ENCODE results near the gene COBL. TPM values are rescaled to one million over a fixed set of nuclear protein-coding genes. Genes with fewer than 3 reads are reported as not detected.

Gene COBL
- total RNA-seq, 1 experiment from 2014 or later: 0.39 TPM

DNA sequence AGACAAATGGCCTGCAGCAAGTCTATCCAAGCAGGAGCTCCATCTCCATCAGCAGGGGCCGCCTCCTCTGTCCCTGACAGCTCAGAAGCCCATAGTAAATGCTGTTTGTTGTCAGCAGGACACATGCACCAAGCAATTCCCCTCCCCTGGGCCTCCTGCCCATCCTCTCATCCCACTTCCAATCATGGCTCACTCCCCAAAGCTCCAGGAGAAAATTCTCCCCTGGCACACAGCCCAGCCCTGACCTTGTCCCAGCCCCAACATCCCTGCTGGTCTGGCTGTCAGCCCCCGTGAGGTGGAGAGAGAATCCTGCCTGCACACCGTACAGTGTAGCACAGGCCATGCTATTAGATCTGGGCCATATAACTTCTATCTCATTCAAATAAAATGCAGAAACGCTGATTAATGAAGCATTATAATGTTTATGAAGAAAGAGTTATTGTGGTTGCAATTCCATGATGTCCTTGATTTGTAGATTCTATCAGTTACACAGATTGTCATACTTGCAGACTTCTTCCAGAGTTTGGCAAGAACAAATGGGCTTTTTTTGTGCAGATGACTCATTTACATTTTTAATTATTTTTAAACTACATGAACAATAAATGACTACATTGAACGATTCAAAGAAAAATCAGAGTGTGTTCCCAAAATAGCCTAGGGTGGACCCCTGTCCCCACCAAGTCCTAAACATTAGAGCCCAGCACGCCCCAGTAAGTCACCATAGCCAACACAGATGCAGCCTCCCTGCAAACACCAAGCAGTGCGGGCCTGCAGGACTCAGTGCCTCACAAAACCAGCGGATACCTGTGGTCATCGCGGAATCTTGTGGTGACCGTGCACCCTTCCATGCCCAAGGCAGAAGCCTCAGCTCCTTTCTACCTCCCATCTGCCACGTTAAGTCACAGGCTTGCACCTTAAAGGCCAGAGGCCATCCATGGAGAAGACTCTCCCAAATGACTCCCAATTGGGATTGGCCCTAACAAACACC is 70.1 kb downstream of the COBL start:
- POLR2A ChIA-PET: no interaction called here
- Histone ChIP-seq H3K27me3 (ENCODE audit: control insufficient read depth, insufficient read depth, low read length) (no peaks in the 10 kb centered on the region), H3K36me3 (ENCODE audit: control insufficient read depth, insufficient read depth, low read length) (no peaks in the 10 kb centered on the region), H3K4me1 (ENCODE audit: control insufficient read depth, insufficient read depth, low read length) (no peaks in the 10 kb centered on the region), H3K4me3 (ENCODE audit: low read depth in 2 of 2, low read length in 2 of 2) (no peak overlapping the region), H3K27ac (ENCODE audit: low read length) (no peak overlapping the region), H3K9me3 (ENCODE audit: control insufficient read depth, insufficient read depth, low read depth, low read length) (no peaks in the 10 kb centered on the region)
- TF ChIP-seq TCF7L2 (IDR thresholded peaks at IDR 0.05; ENCODE audit: low read depth, low read length): no peak
- TF ChIP-seq, protein P1, sequence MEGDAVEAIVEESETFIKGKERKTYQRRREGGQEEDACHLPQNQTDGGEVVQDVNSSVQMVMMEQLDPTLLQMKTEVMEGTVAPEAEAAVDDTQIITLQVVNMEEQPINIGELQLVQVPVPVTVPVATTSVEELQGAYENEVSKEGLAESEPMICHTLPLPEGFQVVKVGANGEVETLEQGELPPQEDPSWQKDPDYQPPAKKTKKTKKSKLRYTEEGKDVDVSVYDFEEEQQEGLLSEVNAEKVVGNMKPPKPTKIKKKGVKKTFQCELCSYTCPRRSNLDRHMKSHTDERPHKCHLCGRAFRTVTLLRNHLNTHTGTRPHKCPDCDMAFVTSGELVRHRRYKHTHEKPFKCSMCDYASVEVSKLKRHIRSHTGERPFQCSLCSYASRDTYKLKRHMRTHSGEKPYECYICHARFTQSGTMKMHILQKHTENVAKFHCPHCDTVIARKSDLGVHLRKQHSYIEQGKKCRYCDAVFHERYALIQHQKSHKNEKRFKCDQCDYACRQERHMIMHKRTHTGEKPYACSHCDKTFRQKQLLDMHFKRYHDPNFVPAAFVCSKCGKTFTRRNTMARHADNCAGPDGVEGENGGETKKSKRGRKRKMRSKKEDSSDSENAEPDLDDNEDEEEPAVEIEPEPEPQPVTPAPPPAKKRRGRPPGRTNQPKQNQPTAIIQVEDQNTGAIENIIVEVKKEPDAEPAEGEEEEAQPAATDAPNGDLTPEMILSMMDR (IDR thresholded peaks at IDR 0.05): no peak
- TF ChIP-seq, protein P2, sequence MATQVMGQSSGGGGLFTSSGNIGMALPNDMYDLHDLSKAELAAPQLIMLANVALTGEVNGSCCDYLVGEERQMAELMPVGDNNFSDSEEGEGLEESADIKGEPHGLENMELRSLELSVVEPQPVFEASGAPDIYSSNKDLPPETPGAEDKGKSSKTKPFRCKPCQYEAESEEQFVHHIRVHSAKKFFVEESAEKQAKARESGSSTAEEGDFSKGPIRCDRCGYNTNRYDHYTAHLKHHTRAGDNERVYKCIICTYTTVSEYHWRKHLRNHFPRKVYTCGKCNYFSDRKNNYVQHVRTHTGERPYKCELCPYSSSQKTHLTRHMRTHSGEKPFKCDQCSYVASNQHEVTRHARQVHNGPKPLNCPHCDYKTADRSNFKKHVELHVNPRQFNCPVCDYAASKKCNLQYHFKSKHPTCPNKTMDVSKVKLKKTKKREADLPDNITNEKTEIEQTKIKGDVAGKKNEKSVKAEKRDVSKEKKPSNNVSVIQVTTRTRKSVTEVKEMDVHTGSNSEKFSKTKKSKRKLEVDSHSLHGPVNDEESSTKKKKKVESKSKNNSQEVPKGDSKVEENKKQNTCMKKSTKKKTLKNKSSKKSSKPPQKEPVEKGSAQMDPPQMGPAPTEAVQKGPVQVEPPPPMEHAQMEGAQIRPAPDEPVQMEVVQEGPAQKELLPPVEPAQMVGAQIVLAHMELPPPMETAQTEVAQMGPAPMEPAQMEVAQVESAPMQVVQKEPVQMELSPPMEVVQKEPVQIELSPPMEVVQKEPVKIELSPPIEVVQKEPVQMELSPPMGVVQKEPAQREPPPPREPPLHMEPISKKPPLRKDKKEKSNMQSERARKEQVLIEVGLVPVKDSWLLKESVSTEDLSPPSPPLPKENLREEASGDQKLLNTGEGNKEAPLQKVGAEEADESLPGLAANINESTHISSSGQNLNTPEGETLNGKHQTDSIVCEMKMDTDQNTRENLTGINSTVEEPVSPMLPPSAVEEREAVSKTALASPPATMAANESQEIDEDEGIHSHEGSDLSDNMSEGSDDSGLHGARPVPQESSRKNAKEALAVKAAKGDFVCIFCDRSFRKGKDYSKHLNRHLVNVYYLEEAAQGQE (IDR thresholded peaks at IDR 0.05; ENCODE audit: insufficient read depth in 1 of 2, low read depth in 2 of 2, low read length in 1 of 2): no peak
- TF ChIP-seq POLR2AphosphoS5 (IDR thresholded peaks at IDR 0.05; ENCODE audit: low read depth, low read length): no peak
- DNase-seq (ENCODE audit: low read depth, low spot score) (no peak), ATAC-seq (no peak)
- intact Hi-C loops (cut with micrococcal nuclease; ENCODE audit: unreplicated experiment) (no loop called here), in situ Hi-C loops (cut with HindIII; ENCODE audit: low pct_unique_long_range_greater_than_20kb, low sequenced_read_pairs) (no loop called here)
- no TSS peak for BruUV-seq (replicated peaks)
- CTCF ChIA-PET: no interaction called here

DNA sequence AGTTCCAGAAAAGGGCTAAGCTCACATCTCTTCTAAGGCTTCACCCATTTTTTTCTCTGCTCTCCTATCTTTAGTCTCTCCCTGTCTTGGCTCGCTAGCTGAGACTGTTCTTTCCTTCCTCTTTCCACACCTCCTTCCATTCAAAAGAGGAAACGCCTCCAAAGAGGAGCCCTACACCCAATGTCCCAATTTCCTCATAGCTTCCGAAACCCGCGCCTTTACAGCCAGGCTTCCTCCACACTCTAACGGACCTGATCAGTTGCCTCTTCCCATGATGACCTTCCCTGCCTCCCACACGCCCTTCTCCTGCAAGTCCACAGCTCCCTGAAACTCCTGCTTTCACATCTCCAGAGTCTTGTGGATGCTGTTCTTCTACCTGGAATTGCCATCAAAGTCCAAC is 71.7 kb downstream of the COBL start:
- no peaks in the 10 kb centered on the region for H3K9me3 ChIP-seq (ENCODE audit: control insufficient read depth, insufficient read depth, low read depth, low read length)
- intact Hi-C loops (cut with micrococcal nuclease; ENCODE audit: unreplicated experiment) (no loop called here), in situ Hi-C loops (cut with HindIII; ENCODE audit: low pct_unique_long_range_greater_than_20kb, low sequenced_read_pairs) (no loop called here)
- no peaks in the 10 kb centered on the region for H3K36me3 ChIP-seq (ENCODE audit: control insufficient read depth, insufficient read depth, low read length)
- no peak overlapping the region for H3K27ac ChIP-seq (ENCODE audit: low read length)
- ATAC-seq (no peak), DNase-seq (ENCODE audit: low read depth, low spot score) (no peak)
- H3K27me3 ChIP-seq (ENCODE audit: control insufficient read depth, insufficient read depth, low read length): no peaks in the 10 kb centered on the region
- CTCF ChIA-PET: no interaction called here
- POLR2A ChIA-PET: no interaction called here
- TF ChIP-seq POLR2AphosphoS5 (IDR thresholded peaks at IDR 0.05; ENCODE audit: low read depth, low read length): no peak
- TF ChIP-seq TCF7L2 (IDR thresholded peaks at IDR 0.05; ENCODE audit: low read depth, low read length): no peak
- TF ChIP-seq, protein P2 (IDR thresholded peaks at IDR 0.05; ENCODE audit: insufficient read depth in 1 of 2, low read depth in 2 of 2, low read length in 1 of 2): no peak
- no peak for TF ChIP-seq SIN3A (IDR thresholded peaks at IDR 0.05; ENCODE audit: borderline replicate concordance, insufficient read depth, low read depth, low read length)
- TF ChIP-seq, protein P1 (IDR thresholded peaks at IDR 0.05): no peak
- no peak overlapping the region for H3K4me3 ChIP-seq (ENCODE audit: low read depth in 2 of 2, low read length in 2 of 2)
- H3K4me1 ChIP-seq (ENCODE audit: control insufficient read depth, insufficient read depth, low read length): no peaks in the 10 kb centered on the region
- BruUV-seq (replicated peaks): no TSS peak
